HS-5 (cell line): ENCODE data around the gene HIKESHI.
"Not testable (repeated sequence)": the region's sequence is repeated elsewhere in the genome, so short reads cannot be mapped to it uniquely, and the experiment has no call there.

Source experiments
- DNase-seq: peaks from one replicate; pipeline ENCODE4 v3.0.0-alpha.2; 2012; ENCODE audit warnings: low read depth

The HIKESHI gene

GRCh38 chr11:86302092-86302793, at the start of gene HIKESHI:
HIKESHI (plus strand) TSS chr11:86302240; CDS start chr11:86302449, 209 bp downstream.
- DNase-seq = peak; percentile 90

DNA sequence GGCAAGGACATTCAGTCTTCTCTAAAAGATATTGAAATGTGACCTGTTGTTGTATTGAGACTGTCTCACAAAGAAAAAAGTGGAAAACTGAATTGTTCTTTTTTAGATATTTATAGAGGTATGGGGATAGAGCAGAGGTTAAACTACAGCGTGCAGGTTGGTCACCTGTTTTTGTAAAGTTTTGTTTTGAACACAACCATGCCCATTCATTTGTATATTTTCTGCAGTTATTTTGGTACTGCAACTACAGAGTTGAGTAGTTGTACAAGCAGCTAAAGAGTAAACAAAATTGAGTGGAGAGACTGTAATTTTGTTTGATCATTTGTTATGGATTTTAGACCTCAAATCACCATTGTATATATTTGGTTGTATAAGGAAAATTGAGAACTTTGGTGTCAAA, 46.1 kb upstream of the HIKESHI start:
- no peak for DNase-seq

DNA sequence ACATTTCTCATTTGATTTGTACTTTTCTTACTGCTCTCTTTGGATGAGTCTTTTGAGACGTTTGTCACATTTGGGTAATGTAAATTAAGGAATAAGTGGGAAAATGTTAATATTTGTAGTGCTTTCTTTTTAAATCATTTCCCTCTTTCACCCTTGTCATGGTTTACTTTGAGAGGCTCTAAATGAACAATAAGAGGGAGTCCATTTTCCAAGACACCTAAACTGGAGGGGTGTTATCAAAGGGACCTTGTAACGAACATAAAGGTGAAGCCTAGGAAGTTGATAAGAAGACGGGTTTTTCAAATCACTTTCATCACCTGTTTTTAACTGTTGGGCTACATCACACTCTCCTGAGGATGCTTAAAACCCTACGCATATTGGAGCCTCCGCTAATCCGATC, 45.4 kb upstream of the HIKESHI start:
- DNase-seq = no peak

DNA sequence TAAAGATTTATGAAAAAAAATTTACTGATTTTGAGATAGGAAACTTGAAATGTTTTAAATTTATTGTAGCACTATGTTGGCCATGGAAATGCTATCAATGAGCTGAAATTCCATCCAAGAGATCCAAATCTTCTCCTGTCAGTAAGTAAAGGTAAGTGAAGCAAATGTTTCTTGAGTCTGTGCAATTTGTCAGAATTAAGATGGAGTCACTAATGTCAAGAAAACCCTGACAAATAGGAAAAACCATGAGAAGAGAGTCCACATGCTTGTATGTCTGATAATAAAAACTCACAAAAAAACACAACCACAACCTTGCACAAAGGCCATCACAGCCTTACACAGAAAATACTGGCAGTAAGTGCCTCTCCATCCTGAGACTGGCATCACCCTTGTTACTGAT, 44.6 kb upstream of the HIKESHI start:
- no peak for DNase-seq

- DNase-seq = no peak
Observed at GRCh38 chr11:86259730-86260129, 42.3 kb upstream of the HIKESHI start.

- DNase-seq = no peak
Observed at GRCh38 chr11:86261328-86261727, 40.7 kb upstream of the HIKESHI start.

- no peak for DNase-seq
Observed at GRCh38 chr11:86262387-86262786, 39.7 kb upstream of the HIKESHI start.

DNA sequence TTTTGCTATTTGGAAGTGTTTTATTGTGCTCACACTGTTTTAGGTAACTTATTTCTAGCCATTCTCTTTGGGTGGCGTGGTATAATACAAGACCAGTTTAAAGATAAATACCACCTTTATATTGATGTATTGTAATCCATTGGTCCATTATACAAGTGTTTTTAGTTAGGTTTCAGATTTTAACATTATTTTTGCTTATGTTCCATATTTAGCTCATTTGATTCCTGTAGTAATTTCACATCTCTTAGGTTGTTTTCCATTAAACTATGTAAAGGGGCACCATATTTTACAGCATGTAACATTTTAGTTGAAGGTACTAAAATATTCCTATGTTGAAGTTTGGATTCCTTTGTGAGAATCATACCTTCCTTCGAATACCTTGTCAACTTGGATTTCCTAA, 37.4 kb upstream of the HIKESHI start:
- DNase-seq = no peak

DNA sequence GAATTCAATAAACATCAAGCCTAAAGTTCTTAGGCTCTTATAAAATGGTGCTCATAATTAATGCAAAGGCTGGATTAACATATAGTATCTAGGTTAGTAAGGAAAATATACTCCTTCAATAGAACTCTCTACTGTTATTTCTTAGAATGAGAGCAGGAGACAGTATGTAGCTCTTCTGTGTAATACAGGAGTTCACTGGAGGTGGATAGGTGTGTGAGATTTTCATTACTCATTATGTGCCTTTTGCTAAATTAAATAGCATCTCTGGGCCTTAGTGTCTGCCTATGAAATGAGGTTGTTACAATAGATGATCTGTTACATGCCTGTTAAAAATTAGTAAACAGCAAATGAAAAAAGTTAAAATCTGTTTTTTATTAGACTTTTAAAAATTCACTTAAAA, 36.8 kb upstream of the HIKESHI start:
- no peak for DNase-seq

DNA sequence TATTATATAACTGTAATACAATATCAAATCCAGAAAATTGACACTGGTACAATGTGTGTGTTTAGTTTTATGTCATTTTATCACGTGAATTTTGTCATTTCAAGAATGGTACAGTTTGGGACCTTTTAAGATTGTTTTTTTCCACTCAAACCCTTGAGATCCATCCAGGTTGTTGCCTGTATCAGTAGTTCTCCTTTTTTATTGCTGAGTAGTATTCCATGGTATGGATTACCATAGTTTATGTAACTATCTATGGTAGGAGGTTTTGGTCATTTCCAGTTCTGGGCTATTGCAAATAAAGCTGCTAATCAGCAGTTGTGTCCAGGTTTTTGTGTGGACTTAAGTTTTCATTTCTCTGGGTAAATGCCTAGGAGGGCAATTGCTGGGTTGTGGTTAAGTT, 32.4 kb upstream of the HIKESHI start:
- no peak for DNase-seq

GRCh38 chr11:86274503-86274902, 27.5 kb upstream of the HIKESHI start:
- no peak for DNase-seq

DNA sequence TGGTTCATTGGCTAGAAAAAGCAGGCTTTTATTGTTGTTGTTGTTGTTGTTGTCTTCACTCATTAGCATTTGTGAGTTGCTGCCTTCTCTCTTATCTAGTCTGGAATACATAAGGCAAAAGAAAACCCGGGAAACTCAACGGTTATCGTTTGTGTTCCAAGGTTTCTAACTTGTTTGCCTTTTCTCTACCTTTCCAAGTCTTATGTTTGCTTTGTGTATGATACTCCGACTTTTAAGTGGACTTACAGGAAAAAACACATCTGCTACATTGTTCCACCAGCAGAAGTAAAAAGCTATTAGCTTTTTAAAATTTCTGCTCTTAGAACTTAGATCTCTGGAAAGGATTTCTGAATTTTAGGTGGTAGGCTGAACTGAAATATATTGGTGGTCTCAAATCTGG, 27.0 kb upstream of the HIKESHI start:
- no peak for DNase-seq

GRCh38 chr11:86275493-86276370, 26.3 kb upstream of the HIKESHI start:
- no peak for DNase-seq

GRCh38 chr11:86277741-86278140, 24.3 kb upstream of the HIKESHI start:
- DNase-seq = no peak

DNA sequence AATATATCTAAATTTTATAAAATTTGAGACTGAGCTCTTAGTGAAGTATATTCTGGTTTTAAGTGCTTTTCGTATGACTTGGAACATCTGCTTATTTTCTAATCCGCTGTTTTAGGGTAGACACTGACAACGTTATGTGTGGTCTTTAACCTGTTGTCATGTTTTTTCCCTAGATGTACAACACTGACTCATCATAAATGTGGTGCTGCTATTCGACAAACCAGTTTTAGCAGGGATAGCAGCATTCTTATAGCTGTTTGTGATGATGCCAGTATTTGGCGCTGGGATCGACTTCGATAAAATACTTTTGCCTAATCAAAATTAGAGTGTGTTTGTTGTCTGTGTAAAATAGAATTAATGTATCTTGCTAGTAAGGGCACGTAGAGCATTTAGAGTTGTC, 23.8 kb upstream of the HIKESHI start:
- no peak for DNase-seq

DNA sequence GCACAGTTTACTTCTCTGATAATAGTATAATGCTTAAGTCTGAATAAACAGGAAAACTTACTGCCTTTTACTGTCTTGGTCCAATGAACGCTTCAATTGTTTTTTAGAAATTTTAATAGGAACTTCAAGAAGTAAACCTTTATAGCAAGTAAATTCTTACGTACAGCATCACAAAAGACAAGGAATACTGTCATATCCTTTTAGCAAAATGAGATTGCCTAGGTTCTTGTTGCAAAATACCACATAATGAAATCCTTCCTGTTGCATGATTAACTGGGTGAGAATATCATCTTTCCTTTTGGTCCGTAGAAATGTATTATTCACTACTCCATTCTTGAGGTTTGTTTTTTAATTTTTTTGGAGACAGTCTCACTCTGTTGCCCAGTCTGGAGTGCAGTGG, 22.3 kb upstream of the HIKESHI start:
- DNase-seq = no peak

DNA sequence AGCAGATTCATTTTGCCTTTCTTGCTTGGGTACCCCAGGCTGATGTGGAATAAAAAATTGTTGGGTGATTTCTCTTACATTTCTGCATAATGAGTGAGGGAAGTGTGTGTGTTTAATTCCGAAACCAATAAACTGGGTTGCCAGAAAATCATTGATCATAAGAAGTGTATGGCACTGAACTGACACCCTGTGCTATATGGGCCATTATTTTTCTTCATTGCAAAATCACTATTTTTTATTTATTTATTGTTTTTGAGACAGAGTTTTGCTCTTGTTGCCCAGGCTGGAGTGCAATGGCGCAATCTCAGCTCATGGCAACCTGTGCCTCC, 14.6 kb upstream of the HIKESHI start:
- no peak for DNase-seq

DNA sequence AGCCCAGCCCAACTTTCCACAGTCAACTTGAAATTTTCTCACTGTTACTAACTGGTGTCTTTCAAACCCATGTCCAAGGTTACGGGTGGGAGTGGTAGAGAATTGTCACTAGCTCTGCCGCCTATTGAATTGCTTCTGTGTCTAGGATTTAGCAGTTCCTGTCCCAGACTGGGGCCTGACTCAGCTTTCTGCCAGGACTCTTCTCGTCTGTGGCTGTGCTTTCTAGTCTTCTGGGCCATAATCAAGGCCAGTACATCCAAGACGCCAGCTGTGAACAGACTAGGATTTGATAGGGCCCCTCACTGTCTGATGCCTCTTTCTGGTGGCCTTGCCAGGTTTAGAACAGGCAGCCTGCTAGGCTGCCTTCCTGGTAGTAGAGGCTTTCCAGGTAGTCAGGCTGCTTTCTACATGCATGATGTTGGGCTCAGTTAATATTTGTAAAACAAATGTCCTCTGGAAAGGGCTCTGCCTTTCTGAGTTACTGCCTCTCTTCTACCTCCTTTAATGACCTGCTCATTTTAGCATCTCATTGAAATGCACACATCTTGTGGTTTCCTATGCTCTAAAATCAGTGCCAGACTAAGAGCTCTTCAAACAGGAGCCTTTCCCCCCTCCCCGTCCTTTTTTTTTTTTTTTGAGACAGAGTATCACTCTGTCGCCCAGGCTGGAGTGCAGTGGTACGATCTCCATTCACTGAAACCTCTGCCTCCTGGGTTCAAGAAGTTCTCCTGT, 13.1 kb upstream of the HIKESHI start:
- no peak for DNase-seq

GRCh38 chr11:86289508-86290280, 12.3 kb upstream of the HIKESHI start:
- not testable (repeated sequence) for DNase-seq

DNA sequence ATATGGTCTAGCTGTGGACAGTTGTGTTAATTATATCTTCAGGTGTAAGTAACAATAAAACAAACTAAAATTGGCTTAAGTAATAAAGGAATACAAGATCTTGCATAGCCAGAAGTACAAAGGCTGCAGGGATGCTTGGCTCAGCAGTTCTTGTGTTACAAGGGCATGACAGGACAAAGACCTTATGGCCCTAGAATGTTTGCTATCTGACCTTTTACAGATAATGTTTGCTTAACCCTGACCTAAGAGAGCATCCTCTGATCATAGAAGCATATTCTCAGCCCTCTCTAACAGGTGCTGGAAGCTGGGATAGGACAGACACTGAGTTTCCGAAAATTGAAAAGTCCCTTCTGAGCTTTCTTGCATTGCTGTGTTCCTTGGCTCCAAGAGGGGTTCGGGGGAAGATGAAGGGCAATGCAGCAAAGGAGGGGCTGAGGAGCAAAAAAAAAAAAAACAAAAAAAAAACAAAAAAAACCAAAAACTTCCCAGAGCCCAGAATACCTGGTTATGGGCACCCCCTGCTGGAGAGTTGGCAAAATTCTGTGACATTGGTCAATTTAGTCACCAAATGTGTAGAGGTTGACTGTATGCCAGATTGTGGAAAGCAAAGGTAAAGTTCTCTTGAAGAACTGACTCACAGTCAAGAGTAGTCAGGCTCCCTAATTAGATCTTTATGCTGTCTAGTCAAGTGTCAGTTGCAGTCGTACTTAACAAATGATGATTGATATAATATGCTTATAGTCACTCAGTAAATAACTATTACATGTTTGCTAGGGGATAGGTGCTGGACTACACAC, 10.4 kb upstream of the HIKESHI start:
- no peak for DNase-seq

- no peak for DNase-seq
Observed at GRCh38 chr11:86292912-86293616, 9.0 kb upstream of the HIKESHI start.
